Measurements from ENCODE around the gene NPIPA3.
"Not testable (repeated sequence)": the region's sequence is repeated elsewhere in the genome, so short reads cannot be mapped to it uniquely, and the experiment has no call there.

Gene NPIPA3

GRCh38 chr16:14742273-14743128, 39.3 kb downstream of the NPIPA3 start, which contains the start of gene NPIPA2:
NPIPA2 (plus strand) TSS chr16:14742533; CDS start chr16:14748066, 5,533 bp downstream.
- not testable (repeated sequence) for DNase-seq (ENCODE audit: low spot score)

- DNase-seq (ENCODE audit: low spot score): not testable (repeated sequence)
Measured at GRCh38 chr16:14773654-14774053, 70.4 kb downstream of the NPIPA3 start.

- not testable (repeated sequence) for DNase-seq (ENCODE audit: low spot score)
Measured at GRCh38 chr16:14775624-14776023, 72.4 kb downstream of the NPIPA3 start.

Data from COLO829 (cell line).